Activated CD4-positive, alpha-beta T cell treated with anti-CD3 and anti-CD28 coated beads, Interleukin-2, amount 50 U/mL, for 16 hours (primary cell): Measurements from ENCODE around the gene ALKBH7.

ENCODE experiments used
- DNase-seq: peaks from one replicate; pipeline ENCODE4 v3.0.0-alpha.2; 2020

The ALKBH7 gene

GRCh38 chr19:6402058-6402457 lies 29.5 kb downstream of the ALKBH7 start:
- DNase-seq: no peak

GRCh38 chr19:6402837-6403608 lies 30.4 kb downstream of the ALKBH7 start:
- no peak for DNase-seq

- no peak for DNase-seq
These were observed 33.8 kb downstream of the ALKBH7 start for GRCh38 chr19:6406401-6406800.

GRCh38 chr19:6409346-6409745 lies 36.8 kb downstream of the ALKBH7 start:
- no peak for DNase-seq

GRCh38 chr19:6412061-6412446 lies 39.5 kb downstream of the ALKBH7 start:
- DNase-seq: no peak

- peak; percentile 38 for DNase-seq
These were observed 40.0 kb downstream of the ALKBH7 start for GRCh38 chr19:6412447-6413091.

- no peak for DNase-seq
These were observed 40.7 kb downstream of the ALKBH7 start for GRCh38 chr19:6413291-6413690.

GRCh38 chr19:6413721-6414643 lies 41.4 kb downstream of the ALKBH7 start:
- no peak for DNase-seq

- DNase-seq: no peak
These were observed 42.4 kb downstream of the ALKBH7 start for GRCh38 chr19:6414793-6415590.

GRCh38 chr19:6415591-6416190 lies 43.1 kb downstream of the ALKBH7 start:
- no peak for DNase-seq

GRCh38 chr19:6416658-6417405 lies 44.2 kb downstream of the ALKBH7 start:
- DNase-seq: no peak

GRCh38 chr19:6417713-6418561 lies 45.3 kb downstream of the ALKBH7 start:
- DNase-seq: no peak

GRCh38 chr19:6418562-6418932 lies 46.0 kb downstream of the ALKBH7 start:
- no peak for DNase-seq

GRCh38 chr19:6421075-6422014 lies 48.8 kb downstream of the ALKBH7 start:
- DNase-seq: no peak

GRCh38 chr19:6423499-6424194 lies 51.1 kb downstream of the ALKBH7 start:
- peak; percentile 51 for DNase-seq

GRCh38 chr19:6424195-6424938 lies 51.8 kb downstream of the ALKBH7 start, which contains the start of gene KHSRP:
TSS of gene KHSRP (minus strand) at chr19:6424811. CDS start at chr19:6424701, 110 bp downstream.
- no peak for DNase-seq
